Fibroblast of the aortic adventitia (primary cell): Measurements from ENCODE around the gene PLEKHA7. TPM values are rescaled to one million over a fixed set of nuclear protein-coding genes. Genes with fewer than 3 reads are reported as not detected.

Experiments used
- DNase-seq: peaks from one replicate; pipeline ENCODE4 v3.0.0-alpha.2; 2010; ENCODE audit warnings: low read depth
- H3K4me3 ChIP-seq: 2 replicates; pipeline ENCODE4 v1.5.1; 2011; ENCODE audit warnings: low read depth, mild to moderate bottlenecking, control low read depth, low read length, moderate library complexity
- CTCF ChIP-seq: IDR thresholded peaks from 2 replicates; pipeline ENCODE4 v1.5.1; 2011; ENCODE audit warnings: mild to moderate bottlenecking, low read length, control low read depth, inconsistent platforms; ENCODE audit not compliant: insufficient read depth
- total RNA-seq: library from RNA; depleted of rRNA; stranded (reverse); fragments of >200 nt; gene quantifications from 2 replicates; pipeline ENCODE4 v1.2.3, GENCODE V29; 2012; ENCODE audit warnings: low replicate concordance

PLEKHA7 gene
- total RNA-seq, 1 donor = 0.09 TPM

- H3K4me3 ChIP-seq = no peak overlapping the region
- DNase-seq = no peak
- no peak for TF ChIP-seq CTCF
Observed at GRCh38 chr11:16997624-16998023, 16.6 kb downstream of the PLEKHA7 start.

GRCh38 chr11:16993495-16993894, 20.7 kb downstream of the PLEKHA7 start:
- no peak for DNase-seq
- no peak for TF ChIP-seq CTCF
- H3K4me3 ChIP-seq = no peak overlapping the region

GRCh38 chr11:16992846-16993245, 21.4 kb downstream of the PLEKHA7 start:
- DNase-seq = no peak
- TF ChIP-seq CTCF = no peak
- no peak overlapping the region for H3K4me3 ChIP-seq

- TF ChIP-seq CTCF = no peak
Observed at GRCh38 chr11:16989554-16989953, 24.7 kb downstream of the PLEKHA7 start.

GRCh38 chr11:16987205-16987568, 27.0 kb downstream of the PLEKHA7 start:
- no peak for DNase-seq
- no peak overlapping the region for H3K4me3 ChIP-seq
- no peak for TF ChIP-seq CTCF

More at GRCh38 chr11:16989554-16989953, 24.7 kb downstream of the PLEKHA7 start:
- H3K4me3 ChIP-seq = no peak overlapping the region
- DNase-seq = no peak

- DNase-seq = no peak
- TF ChIP-seq CTCF = no peak
- H3K4me3 ChIP-seq = no peak overlapping the region
Observed at GRCh38 chr11:16986434-16987204, 27.6 kb downstream of the PLEKHA7 start.

- H3K4me3 ChIP-seq = no peak overlapping the region
- no peak for DNase-seq
- TF ChIP-seq CTCF = no peak
Observed at GRCh38 chr11:16985297-16985696, 28.9 kb downstream of the PLEKHA7 start.
